HepG2 (cell line): ENCODE data around the gene LTA. TPM values are rescaled to one million over a fixed set of nuclear protein-coding genes. Genes with fewer than 3 reads are reported as not detected.
"Not testable (repeated sequence)": the region's sequence is repeated elsewhere in the genome, so short reads cannot be mapped to it uniquely, and the experiment has no call there.

Experiments
- ATAC-seq: fragments of 200-7000 bp; cut with Tn5 transposase; 3 replicates; pipeline ENCODE4 v1.9.1; 2020; ENCODE audit warnings: mild to moderate bottlenecking, moderate library complexity
- BruUV-seq: library from RNA; stranded (reverse); fragments of 400-500 nt; replicated peaks from 2 replicates; lab custom pipeline; 2021; lab: Mats Ljungman, UMichigan
- CTCF ChIA-PET: fragments of 300-600 bp; formaldehyde crosslinking; extraction: SDS; loops from one replicate; lab custom pipeline; 2021; ENCODE audit warnings: low total read pairs, inconsistent platforms, low intra/inter-chr PET ratio; lab: Yijun Ruan, JAX
- POLR2A ChIA-PET: fragments of 350-600 bp; sonication (Branson Sonifier 250); formaldehyde crosslinking; loops from one replicate; lab custom pipeline; 2020; ENCODE audit warnings: antibody characterized with exemption, inconsistent platforms; lab: Yijun Ruan, JAX
- DNase-seq: peaks from one replicate; pipeline ENCODE4 v3.0.0-alpha.2; 2015; ENCODE audit warnings: low spot score
- FAIRE-seq: peaks from 3 replicates; lab custom pipeline; 2011; peaks lifted over from hg19 to GRCh38; lab: Jason Lieb, UNC
- H2AFZ ChIP-seq: one replicate; pipeline ENCODE4 v1.6.1; 2011; ENCODE audit warnings: low read length, inconsistent platforms
- H3K27ac ChIP-seq: fragments of 300-600 bp; 3 replicates; pipeline ENCODE4 v1.8.0; 2011; ENCODE audit warnings: mixed run types, mild to moderate bottlenecking, mixed read lengths, low read length, inconsistent platforms; ENCODE audit not compliant: insufficient read depth; ENCODE audit errors: extremely low read length
- H3K27me3 ChIP-seq, 2 experiments: fragments of 200-600 bp in 1 of 2; 2 replicates in 1 of 2; 3 replicates in 1 of 2; pipeline versions ENCODE4 v1.6.0 to v1.8.0; 2011; ENCODE audit warnings: low read length in 2 of 2, mild to moderate bottlenecking in 2 of 2, moderate library complexity in 2 of 2, inconsistent platforms in 1 of 2; ENCODE audit not compliant: insufficient read depth in 2 of 2, control insufficient read depth in 1 of 2
- H3K36me3 ChIP-seq, 2 experiments: fragments of 200-600 bp in 1 of 2; replicated peaks in 1 of 2; 2 replicates in 1 of 2; 3 replicates in 1 of 2; pipeline versions ENCODE4 v1.5.1 to v1.8.0; 2011; ENCODE audit warnings: low read length in 2 of 2, inconsistent platforms in 1 of 2; ENCODE audit not compliant: insufficient read depth in 2 of 2, control insufficient read depth in 1 of 2
- H3K4me1 ChIP-seq: 2 replicates; pipeline ENCODE4 v1.5.1; 2012; ENCODE audit warnings: low read length, inconsistent platforms; ENCODE audit not compliant: insufficient read depth
- H3K4me2 ChIP-seq: 2 replicates; pipeline ENCODE4 v1.6.0; 2011; ENCODE audit warnings: low read depth, low read length, inconsistent platforms
- H3K4me3 ChIP-seq, 3 experiments: fragments of 200-600 bp in 1 of 3; sonication (generic), shearing (Covaris generic) in 1 of 3; replicated peaks in 1 of 3; 2 replicates each; pipeline ENCODE4 v1.5.1; 2011 to 2016; ENCODE audit warnings: low read length in 3 of 3, inconsistent platforms in 2 of 3, low read depth in 2 of 3, mild to moderate bottlenecking in 2 of 3, control low read depth in 1 of 3, mixed read lengths in 1 of 3; ENCODE audit not compliant: insufficient read depth in 1 of 3
- H3K79me2 ChIP-seq: one replicate; pipeline ENCODE4 v1.6.1; 2011; ENCODE audit warnings: low read length, inconsistent platforms; ENCODE audit not compliant: insufficient read depth
- H3K9ac ChIP-seq: 2 replicates; pipeline ENCODE4 v1.6.0; 2011; ENCODE audit warnings: mild to moderate bottlenecking, low read depth, low read length, inconsistent platforms; ENCODE audit not compliant: insufficient read depth
- H3K9me3 ChIP-seq: 2 replicates; pipeline ENCODE4 v1.5.1; 2012; ENCODE audit warnings: mild to moderate bottlenecking, low read length
- H4K20me1 ChIP-seq: 2 replicates; pipeline ENCODE4 v1.6.0; 2011; ENCODE audit warnings: inconsistent platforms, mild to moderate bottlenecking, low read length, moderate library complexity; ENCODE audit not compliant: insufficient read depth
- ATF7 ChIP-seq, 2 experiments: fragments of 450-650 bp in 1 of 2; sonication (generic) in 1 of 2; formaldehyde crosslinking in 1 of 2; IDR thresholded peaks; 2 replicates each; pipeline versions ENCODE4 v1.4.0 to v1.6.1; 2016 to 2020; ENCODE audit warnings: antibody characterized with exemption in 1 of 2, mild to moderate bottlenecking in 1 of 2, missing genetic modification reagents in 1 of 2
- CSRNP1 ChIP-seq: sonication (generic); formaldehyde crosslinking; IDR thresholded peaks from 2 replicates; pipeline ENCODE4 v1.8.1; 2023; ENCODE audit warnings: mild to moderate bottlenecking, missing genetic modification reagents
- FOXA1 ChIP-seq, 2 experiments: fragments of 450-650 bp in 1 of 2; sonication (generic) in 1 of 2; formaldehyde crosslinking in 1 of 2; IDR thresholded peaks; 2 replicates each; pipeline versions ENCODE4 v1.4.0 to v1.6.1; 2016 to 2020; ENCODE audit warnings: missing genetic modification reagents in 1 of 2
- FOXA3 ChIP-seq: IDR thresholded peaks from 2 replicates; pipeline ENCODE4 v1.6.1; 2016; ENCODE audit warnings: missing genetic modification reagents, missing compliant biosample characterization
- RAD21 ChIP-seq: fragments of 450-650 bp; formaldehyde crosslinking; IDR thresholded peaks from 2 replicates; pipeline ENCODE4 v1.5.0; 2020; ENCODE audit warnings: mild to moderate bottlenecking
- SMC3 ChIP-seq: IDR thresholded peaks from 2 replicates; pipeline ENCODE4 v1.6.1; 2011; ENCODE audit warnings: low read length, improper control_type of control experiment
- STAG1 ChIP-seq: sonication (generic); formaldehyde crosslinking; IDR thresholded peaks from 2 replicates; pipeline ENCODE4 v1.4.0; 2020; ENCODE audit warnings: missing genetic modification reagents
- ZNF556 ChIP-seq: sonication (generic); formaldehyde crosslinking; IDR thresholded peaks from 2 replicates; pipeline ENCODE4 v1.4.0; 2020; ENCODE audit warnings: mild to moderate bottlenecking, missing genetic modification reagents, borderline replicate concordance
- WGBS: methylation state at CpG from one replicate; pipeline ENCODE4 v1.1.6; 2017; ENCODE audit warnings: low lambda C conversion rate; 5-methylcytosine and 5-hydroxymethylcytosine counted together
- in situ Hi-C: cut with HindIII; loops from 2 replicates; pipeline ENCODE4 v1.10.0; 2017; ENCODE audit warnings: low pct_unique_long_range_greater_than_20kb; ENCODE audit not compliant: extremely low pct_ligation_motif_present
- intact Hi-C: fragments of 100-400 bp; cut with micrococcal nuclease; formaldehyde crosslinking; loops from one replicate; pipeline ENCODE4 v1.10.0; 2022; ENCODE audit not compliant: unreplicated experiment
- polyA plus RNA-seq, 8 experiments: library from polyadenylated mRNA; depleted of rRNA in 3 of 8; stranded (reverse) in 7 of 8; unstranded in 1 of 8; fragments of >200 nt; fragmentation: Illumina TruSeq in 4 of 8; extraction: Trizol in 4 of 8; gene quantifications; 2 replicates each; pipeline versions ENCODE4 v1.2.1 to v1.2.3, GENCODE V29; 2011 to 2016; ENCODE audit warnings: low read depth in 4 of 8, missing spikeins in 1 of 8, mixed read lengths in 1 of 8; ENCODE audit not compliant: insufficient read depth in 1 of 8
- total RNA-seq, 5 experiments: library from RNA; depleted of rRNA; stranded (reverse); fragments of >200 nt; fragmentation: Illumina TruSeq; extraction: Trizol; gene quantifications; 2 replicates each; pipeline ENCODE4 v1.2.3, GENCODE V29; 2016; ENCODE audit warnings: low read depth in 1 of 5
- TF ChIP-seq, protein P1 (sequence below): sonication (generic); formaldehyde crosslinking; IDR thresholded peaks from 2 replicates; pipeline ENCODE4 v1.5.0; 2020; ENCODE audit warnings: mild to moderate bottlenecking, missing genetic modification reagents, moderate library complexity

LTA gene
- total and polyA plus RNA-seq, 2 of the 13 experiments (the other 11 are each of a cell fraction or from before 2014, with no cell fraction given): 0.09 TPM; not detected in 1

- H3K9ac ChIP-seq: peak overlapping the region; percentile 79
- peaks cover 3 to 13% of the 10 kb centered on the region in 2 experiments for H3K36me3 ChIP-seq
- intact Hi-C loops (loop anchor here (5.0 to 10.0 kb wide), 2 partner anchors 34 to 106 kb away; partner anchors contain the start of genes APOM, BAG6 and LTB), in situ Hi-C loops (loop anchor here (5.0 kb wide), 1 partner anchor 49 kb away; no protein-coding TSS in a partner anchor)
- H3K4me2 ChIP-seq: peak overlapping the region; percentile 91
- H3K4me3 ChIP-seq: peak overlapping the region in 2 of 3 experiments; percentile 76 to 93; a peak in 3 of 6 replicates
- ChIA-PET POLR2A (interaction anchor here (0.8 to 4.6 kb wide), 2 partner anchors 49 to 107 kb away, joined by 4 to 36 read pairs; partner anchors contain the start of gene APOM), CTCF (no interaction called here)
- no peak overlapping the region for H3K27ac ChIP-seq
- H4K20me1 ChIP-seq: no peaks in the 10 kb centered on the region
- TF ChIP-seq ZNF556 (0 out of 2 replicates have a peak, but pooled peaks have one; percentile 3), CSRNP1 (CRISPR knock-in tag) (no peak), ATF7 (IDR thresholded peaks at IDR 0.05) (no peak), ATF7 (CRISPR knock-in tag; IDR thresholded peaks at IDR 0.05) (0 out of 2 replicates have a peak, but pooled peaks have one; percentile 5)
- DNase-seq: no peak
- BruUV-seq: no TSS peak
- no peaks in the 10 kb centered on the region; a peak in 1 of 5 replicates for H3K27me3 ChIP-seq
- peaks cover 34% of the 10 kb centered on the region for H3K4me1 ChIP-seq
- H2AFZ ChIP-seq: no peak overlapping the region
- no peaks in the 10 kb centered on the region for H3K9me3 ChIP-seq
- FAIRE-seq: no peak
- 97% methylated on average over 2 of the region's 2 CpGs for WGBS
- ATAC-seq: no peak
- H3K79me2 ChIP-seq: peaks cover 9% of the 10 kb centered on the region
Observed at GRCh38 chr6:31548544-31548873, 23.6 kb upstream of the LTA start.

DNA sequence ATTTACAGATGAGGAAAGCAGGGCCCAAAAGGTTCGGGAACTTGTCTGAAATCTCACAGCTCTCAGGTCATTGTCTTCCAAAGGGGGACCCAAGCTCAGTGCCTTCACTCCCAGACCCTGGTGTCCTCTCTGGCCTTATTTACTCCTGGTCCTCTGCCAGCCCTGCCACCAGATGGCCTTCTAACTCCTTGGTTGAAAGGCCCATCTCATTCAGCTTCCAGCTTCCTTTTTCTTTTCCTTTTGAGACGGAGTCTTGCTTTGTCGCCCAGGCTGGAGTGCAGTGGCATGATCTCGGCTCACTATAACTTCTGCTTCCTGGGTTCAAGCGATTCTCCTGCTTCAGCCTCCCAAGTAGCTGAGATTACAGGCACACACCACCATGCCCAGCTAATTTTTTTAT, 20.7 kb upstream of the LTA start:
- H2AFZ ChIP-seq; H3K27ac ChIP-seq; H3K9me3 ChIP-seq; H3K27me3 ChIP-seq; in situ Hi-C loops; H4K20me1 ChIP-seq; FAIRE-seq; H3K9ac ChIP-seq; H3K4me2 ChIP-seq; ATAC-seq; H3K4me3 ChIP-seq; H3K79me2 ChIP-seq; BruUV-seq; DNase-seq; TF ChIP-seq FOXA1 (IDR thresholded peaks at IDR 0.05): not testable (repeated sequence)
- TF ChIP-seq FOXA1 (CRISPR knock-in tag; IDR thresholded peaks at IDR 0.05) (peak; percentile 73), FOXA3 (CRISPR knock-in tag) (peak; percentile 31; the same call in 1 of the 2 replicates), RAD21 (0 out of 2 replicates have a peak, but pooled peaks have one; percentile 36), SMC3 (peak; percentile 65), STAG1 (peak; percentile 73)
- TF ChIP-seq, protein P1, sequence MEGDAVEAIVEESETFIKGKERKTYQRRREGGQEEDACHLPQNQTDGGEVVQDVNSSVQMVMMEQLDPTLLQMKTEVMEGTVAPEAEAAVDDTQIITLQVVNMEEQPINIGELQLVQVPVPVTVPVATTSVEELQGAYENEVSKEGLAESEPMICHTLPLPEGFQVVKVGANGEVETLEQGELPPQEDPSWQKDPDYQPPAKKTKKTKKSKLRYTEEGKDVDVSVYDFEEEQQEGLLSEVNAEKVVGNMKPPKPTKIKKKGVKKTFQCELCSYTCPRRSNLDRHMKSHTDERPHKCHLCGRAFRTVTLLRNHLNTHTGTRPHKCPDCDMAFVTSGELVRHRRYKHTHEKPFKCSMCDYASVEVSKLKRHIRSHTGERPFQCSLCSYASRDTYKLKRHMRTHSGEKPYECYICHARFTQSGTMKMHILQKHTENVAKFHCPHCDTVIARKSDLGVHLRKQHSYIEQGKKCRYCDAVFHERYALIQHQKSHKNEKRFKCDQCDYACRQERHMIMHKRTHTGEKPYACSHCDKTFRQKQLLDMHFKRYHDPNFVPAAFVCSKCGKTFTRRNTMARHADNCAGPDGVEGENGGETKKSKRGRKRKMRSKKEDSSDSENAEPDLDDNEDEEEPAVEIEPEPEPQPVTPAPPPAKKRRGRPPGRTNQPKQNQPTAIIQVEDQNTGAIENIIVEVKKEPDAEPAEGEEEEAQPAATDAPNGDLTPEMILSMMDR: peak; percentile 73
- intact Hi-C loops: loop anchor here (1.0 kb wide), 1 partner anchor 46 kb away; no protein-coding TSS in a partner anchor
- peaks cover 6 to 26% of the 10 kb centered on the region in 2 experiments for H3K36me3 ChIP-seq
- peaks cover 22% of the 10 kb centered on the region for H3K4me1 ChIP-seq
- POLR2A ChIA-PET: interaction anchor here (1.2 kb wide), 1 partner anchor 100 kb away, joined by 3 read pairs; no protein-coding TSS in a partner anchor
- CTCF ChIA-PET: interaction anchor here (0.9 to 1.3 kb wide), 3 partner anchors 30 to 47 kb away, joined by 4 to 9 read pairs (median 5); no protein-coding TSS in a partner anchor
- 96% methylated on average over 5 of the region's 5 CpGs for WGBS
